Frontal cortex (tissue), 4 donors: ENCODE measurements around the gene PTPRN2. TPM values are rescaled to one million over a fixed set of nuclear protein-coding genes. Genes with fewer than 3 reads are reported as not detected.

Experiments
- DNase-seq, 2 donors: peaks; one replicate each; pipeline ENCODE4 v3.0.0; 2012; ENCODE audit warnings: low spot score in 2 of 2
- FAIRE-seq: peaks from 2 replicates; lab custom pipeline; 2012; peaks lifted over from hg19 to GRCh38; lab: Jason Lieb, UNC
- total RNA-seq: library from RNA; depleted of rRNA; stranded (reverse); fragments of >200 nt; gene quantifications from one replicate; pipeline ENCODE4 v1.2.3, GENCODE V29; 2014
- donor health status: control.
- donor health status: control.
- donor health status: control.

The PTPRN2 gene
- total RNA-seq, 1 donor from 2014 or later, result 52.2 TPM

DNA sequence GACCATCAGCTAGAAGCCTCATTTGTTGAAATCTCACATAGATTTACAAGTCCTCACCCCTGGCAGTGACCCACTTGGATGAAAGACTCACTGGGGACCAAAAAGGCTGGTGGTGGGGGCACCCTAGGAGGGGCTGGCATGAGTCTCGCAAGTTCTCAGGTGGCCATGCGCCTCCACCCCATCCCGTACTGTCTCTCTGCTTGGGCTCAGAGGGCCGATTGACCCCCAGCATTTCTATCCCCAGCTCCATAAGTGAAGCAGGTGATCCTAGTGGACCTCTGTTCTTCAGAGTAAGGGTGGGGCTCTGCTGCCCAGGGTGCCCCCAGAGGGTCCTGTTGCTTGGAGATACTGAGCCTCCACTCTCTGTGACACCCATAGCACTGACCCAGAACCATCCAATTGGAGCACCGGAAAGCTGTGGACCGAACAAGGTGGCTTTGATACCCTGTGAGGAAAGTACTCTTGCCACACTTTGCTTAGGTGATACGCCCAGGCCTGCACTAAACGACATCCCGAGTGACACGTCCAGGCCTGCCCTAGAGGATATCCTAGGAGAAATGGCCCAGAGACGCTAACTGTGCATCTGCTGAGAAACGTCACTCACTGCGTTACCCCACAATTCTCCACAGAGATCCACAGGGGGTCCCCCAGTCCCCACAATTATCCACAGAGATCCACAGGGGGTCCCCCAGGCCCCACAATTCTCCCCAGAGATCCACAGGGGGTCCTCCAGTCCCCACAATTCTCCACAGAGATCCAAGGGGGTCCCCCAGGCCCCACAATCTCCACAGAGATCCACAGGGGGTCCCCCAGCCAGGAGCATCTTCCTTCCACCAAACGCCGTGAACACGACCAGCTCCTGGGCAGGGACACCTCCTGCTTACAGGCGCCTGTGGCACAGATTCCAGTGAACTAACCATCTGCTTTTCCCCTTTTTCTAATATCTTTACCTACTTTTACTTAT is 262.9 kb downstream of the PTPRN2 start:
- DNase-seq (no peak), FAIRE-seq (no peak)

- no peak for DNase-seq
- FAIRE-seq, result no peak
These were observed 263.8 kb downstream of the PTPRN2 start for GRCh38 chr7:158323741-158324396.

DNA sequence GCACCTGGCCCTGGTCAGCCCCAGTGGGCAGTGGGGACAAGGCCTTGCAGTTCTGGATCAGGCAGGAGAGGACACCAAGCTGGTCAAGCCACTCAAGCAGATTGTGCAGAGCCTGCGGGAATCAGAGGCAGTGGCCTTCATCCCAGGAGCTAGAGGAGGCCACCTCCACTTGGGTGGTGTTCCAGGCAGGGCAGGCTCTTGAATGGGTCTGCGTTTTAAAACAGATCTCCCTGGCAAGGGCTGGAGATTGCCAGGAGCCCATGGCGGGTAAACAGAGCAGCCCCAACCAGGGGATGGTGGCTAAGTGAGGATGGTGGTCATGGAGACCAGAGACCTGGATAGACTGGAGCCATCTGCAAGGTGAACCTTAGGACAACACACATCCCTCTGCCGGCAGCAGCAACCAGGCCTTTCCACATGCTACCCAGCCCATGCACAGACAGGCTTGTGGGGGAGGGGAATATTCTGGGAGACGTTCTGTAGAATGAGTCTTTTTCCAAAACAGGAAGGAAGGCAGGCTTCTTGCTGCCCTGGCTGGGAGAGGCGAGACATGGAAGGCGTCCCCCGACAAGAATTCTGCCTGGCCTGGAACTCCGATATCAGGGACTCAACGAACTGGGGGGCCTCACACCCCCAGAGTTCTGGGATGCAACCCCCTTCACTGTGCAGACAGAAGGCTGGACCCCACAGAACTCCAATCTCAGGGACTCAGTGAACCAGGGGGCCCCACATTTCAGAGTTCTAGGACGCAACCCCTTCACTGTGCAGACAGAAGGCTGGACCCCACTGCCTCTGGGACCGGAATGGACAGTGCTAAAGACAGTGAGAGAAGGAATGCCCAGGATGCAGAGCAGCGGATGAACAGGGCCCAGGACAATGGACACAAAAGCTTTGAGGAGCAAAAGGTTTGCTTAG is 264.8 kb downstream of the PTPRN2 start:
- FAIRE-seq, result no peak
- DNase-seq, result no peak

- no peak for DNase-seq
- FAIRE-seq, result no peak
These were observed 265.5 kb downstream of the PTPRN2 start for GRCh38 chr7:158321936-158322615.

DNA sequence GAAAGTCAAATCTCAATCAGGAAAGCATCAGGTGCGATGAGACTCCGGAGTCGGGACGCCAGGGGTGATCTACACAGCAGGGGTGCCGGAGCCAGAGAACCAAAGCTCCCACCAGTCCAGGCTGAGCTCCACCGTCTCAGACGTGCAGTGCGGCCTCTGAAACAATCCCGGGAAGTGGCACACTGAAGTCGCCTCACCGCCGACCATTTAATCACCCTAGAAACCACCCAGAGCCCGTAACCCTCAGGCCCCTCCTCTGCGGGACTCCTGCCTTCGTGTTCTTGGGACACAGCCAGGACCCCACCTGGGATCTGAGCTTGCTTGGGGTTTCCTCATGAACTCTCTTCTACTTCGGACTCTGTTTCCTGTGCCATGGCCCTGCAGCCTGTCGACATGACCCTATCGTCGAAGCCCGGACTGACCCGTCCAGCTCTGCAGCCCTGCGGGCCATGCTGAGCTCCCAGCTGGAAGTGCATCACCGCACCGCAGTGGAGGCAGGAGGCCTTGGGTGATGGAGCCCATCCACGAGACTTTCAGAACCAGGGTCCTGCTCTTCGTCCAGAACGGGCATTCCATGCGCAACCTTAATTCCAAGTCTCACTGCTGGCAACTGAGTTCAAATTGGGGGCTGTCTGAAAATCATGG is 266.4 kb downstream of the PTPRN2 start:
- no peak for FAIRE-seq

GRCh38 chr7:158320328-158320727 is 267.3 kb downstream of the PTPRN2 start:
- FAIRE-seq, result no peak

More for the DNA sequence above, 266.4 kb downstream of the PTPRN2 start:
- DNase-seq, result no peak

GRCh38 chr7:158318511-158318913 is 269.1 kb downstream of the PTPRN2 start:
- no peak for FAIRE-seq
- no peak for DNase-seq

More at GRCh38 chr7:158320328-158320727, 267.3 kb downstream of the PTPRN2 start:
- DNase-seq, result no peak

- DNase-seq, result peak; percentile 58 to 61
These were observed 270.1 kb downstream of the PTPRN2 start for GRCh38 chr7:158317238-158318205.

DNA sequence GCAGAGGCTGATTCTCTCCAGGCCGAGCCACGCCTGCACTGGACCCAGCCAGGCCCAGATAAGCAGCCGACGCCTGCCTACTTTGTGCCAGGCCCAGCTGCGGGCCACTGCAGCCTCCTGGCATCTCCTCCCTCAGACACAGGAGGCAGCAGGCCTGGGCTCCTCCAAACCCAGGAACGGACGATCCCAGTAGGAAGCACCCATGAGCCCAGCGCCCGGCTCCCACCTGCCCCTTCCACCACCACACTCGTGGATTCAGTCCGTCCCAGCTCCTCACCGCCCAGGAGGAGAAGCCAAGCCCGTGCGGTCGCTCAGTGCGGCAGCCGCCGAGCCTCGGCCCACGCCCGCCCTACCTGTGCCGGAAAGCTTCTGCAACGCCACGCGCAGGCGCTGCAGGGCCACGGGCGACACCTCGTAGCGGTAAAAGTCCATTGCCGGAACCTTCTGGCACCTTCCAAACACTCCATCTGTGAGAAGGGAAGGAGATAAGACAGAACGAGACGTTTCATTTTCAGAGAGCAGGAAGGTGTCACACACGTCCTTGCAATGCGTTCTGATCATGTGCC is 271.1 kb downstream of the PTPRN2 start:
- FAIRE-seq (no peak), DNase-seq (no peak)

More at GRCh38 chr7:158317238-158318205, 270.1 kb downstream of the PTPRN2 start:
- FAIRE-seq, result no peak

GRCh38 chr7:158315881-158316280 is 271.7 kb downstream of the PTPRN2 start:
- FAIRE-seq (no peak), DNase-seq (no peak)

DNA sequence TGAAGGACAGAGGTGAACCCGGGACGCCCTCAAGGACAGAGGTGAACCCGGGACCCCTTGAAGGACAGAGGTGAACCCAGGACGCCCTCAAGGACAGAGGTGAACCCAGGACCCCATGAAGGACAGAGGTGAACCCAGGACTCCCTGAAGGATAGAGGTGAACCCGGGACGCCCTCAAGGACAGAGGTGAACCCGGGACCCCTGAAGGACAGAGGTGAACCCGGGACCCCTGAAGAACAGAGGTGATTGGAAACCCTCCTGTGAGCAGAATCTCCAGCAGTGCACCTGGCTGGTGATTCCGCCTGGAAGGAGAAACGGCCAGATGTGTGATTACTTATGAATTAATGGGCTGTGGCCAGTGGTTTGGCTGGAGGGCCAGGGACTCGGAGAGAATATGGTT is 272.3 kb downstream of the PTPRN2 start:
- no peak for DNase-seq
- no peak for FAIRE-seq

DNA sequence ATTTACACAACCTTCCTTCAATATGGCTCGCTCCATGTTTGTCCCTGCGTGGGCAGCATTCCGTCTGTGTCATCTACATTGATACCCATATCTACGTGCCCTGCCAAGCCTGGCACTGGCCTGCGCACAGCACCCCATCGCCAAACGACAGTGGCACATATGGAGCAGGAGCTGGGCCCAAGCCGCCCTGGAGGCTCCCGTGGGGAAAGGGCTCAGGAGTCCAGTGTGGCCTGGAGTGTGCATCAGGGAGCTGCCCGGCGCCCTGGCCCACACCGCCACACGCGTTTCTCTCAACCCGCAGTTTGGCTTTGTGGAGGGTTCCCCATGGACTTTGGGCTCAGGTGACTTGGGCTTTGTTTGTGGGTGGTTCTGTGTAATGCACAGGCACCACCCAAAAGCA is 273.2 kb downstream of the PTPRN2 start:
- no peak for DNase-seq
- FAIRE-seq, result no peak

GRCh38 chr7:158313931-158314330 is 273.7 kb downstream of the PTPRN2 start:
- FAIRE-seq (no peak), DNase-seq (no peak)

- FAIRE-seq (no peak), DNase-seq (no peak)
These were observed 274.8 kb downstream of the PTPRN2 start for GRCh38 chr7:158312789-158313188.

DNA sequence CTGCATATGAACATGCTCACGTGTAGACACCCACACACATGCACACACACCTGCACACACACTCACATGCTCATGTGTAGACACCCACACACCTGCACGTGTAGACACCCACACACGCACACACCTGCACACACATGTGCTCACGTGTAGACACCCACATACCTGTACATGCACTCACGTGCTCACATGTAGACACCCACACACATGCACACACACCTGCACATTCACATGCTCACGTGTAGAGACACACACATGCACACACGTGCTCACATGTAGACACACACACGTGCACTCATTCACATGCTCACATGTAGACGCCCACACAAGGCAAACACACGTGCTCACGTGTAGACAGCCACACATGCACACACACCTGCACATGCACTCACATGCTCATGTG is 275.8 kb downstream of the PTPRN2 start:
- DNase-seq (no peak), FAIRE-seq (no peak)

DNA sequence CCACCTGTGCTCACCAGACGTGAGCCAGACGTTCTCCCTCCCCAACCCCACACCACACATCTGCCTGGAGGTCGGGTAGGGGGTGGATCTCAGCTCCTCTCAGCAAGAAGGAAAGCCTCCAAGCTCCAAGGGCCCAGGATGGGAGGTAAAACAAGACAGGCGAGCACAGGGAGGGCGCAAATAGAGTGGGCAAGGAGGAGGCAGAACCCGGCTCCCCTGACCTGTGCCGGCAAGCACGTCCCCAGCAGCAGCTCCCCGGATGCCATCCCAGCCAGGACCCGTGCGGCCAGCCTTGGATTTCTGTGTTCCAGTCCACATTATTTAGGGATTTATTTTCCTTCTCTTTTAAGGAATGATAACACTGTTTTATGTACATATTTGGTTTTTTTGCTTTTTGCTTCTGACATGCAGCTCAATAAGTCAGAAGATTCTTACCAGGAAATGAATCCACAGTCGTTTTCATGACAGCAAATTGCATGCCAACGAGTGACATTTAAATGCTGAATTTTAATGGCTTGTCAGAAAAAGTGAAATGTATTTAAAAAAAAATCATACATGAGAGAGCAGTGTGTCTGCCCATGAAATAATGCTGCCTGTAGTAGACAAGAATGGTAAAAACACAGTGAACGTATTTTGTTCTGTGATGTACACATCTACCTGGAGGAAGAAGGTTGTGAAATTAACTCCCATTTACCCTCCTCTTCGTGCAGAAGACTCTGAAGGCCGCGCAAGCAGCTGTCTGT is 276.5 kb downstream of the PTPRN2 start:
- DNase-seq (no peak), FAIRE-seq (no peak)
